ENCODE measurements around the gene PGM5.

DNA sequence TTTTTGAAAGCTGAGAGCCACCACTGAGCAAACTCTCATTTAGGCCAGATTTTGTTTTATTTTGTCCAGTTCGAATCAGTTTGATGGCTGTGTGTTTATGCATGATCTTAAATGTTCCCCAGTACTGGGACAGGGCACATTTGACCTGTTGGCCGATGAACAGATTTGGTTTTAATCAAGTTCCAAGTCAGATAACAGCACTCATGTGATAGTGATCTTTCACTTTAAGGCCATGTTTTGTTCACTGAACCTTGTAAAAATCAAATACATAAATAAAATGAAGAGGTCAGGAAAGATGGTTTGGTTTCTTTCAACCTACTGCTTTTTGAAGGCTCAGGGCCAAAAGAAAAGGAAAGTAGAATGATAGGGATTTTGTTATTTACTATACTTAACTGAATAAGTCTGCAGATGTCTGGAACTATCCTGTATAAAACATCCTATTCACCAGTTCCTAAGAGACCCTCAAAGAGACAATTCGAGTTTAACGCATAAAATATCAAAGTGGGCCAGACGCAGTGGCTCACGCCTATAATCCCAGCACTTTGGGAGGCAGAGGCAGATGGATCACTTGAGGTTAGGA lies 77.2 kb downstream of the PGM5 start:
- TF ChIP-seq, protein P1, sequence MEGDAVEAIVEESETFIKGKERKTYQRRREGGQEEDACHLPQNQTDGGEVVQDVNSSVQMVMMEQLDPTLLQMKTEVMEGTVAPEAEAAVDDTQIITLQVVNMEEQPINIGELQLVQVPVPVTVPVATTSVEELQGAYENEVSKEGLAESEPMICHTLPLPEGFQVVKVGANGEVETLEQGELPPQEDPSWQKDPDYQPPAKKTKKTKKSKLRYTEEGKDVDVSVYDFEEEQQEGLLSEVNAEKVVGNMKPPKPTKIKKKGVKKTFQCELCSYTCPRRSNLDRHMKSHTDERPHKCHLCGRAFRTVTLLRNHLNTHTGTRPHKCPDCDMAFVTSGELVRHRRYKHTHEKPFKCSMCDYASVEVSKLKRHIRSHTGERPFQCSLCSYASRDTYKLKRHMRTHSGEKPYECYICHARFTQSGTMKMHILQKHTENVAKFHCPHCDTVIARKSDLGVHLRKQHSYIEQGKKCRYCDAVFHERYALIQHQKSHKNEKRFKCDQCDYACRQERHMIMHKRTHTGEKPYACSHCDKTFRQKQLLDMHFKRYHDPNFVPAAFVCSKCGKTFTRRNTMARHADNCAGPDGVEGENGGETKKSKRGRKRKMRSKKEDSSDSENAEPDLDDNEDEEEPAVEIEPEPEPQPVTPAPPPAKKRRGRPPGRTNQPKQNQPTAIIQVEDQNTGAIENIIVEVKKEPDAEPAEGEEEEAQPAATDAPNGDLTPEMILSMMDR (IDR thresholded peaks at IDR 0.05), result no peak
- TF ChIP-seq EP300 (IDR thresholded peaks at IDR 0.05) (no peak), POLR2A (IDR thresholded peaks at IDR 0.05; ENCODE audit: low read depth) (no peak), POLR2AphosphoS5 (IDR thresholded peaks at IDR 0.05) (no peak)
